NAMALWA (cell line): Measurements from ENCODE around the gene ETS1.

Experiments used
- DNase-seq: peaks from one replicate; pipeline ENCODE4 v3.0.0-alpha.2; 2015; ENCODE audit warnings: low spot score

The ETS1 gene, protein sequence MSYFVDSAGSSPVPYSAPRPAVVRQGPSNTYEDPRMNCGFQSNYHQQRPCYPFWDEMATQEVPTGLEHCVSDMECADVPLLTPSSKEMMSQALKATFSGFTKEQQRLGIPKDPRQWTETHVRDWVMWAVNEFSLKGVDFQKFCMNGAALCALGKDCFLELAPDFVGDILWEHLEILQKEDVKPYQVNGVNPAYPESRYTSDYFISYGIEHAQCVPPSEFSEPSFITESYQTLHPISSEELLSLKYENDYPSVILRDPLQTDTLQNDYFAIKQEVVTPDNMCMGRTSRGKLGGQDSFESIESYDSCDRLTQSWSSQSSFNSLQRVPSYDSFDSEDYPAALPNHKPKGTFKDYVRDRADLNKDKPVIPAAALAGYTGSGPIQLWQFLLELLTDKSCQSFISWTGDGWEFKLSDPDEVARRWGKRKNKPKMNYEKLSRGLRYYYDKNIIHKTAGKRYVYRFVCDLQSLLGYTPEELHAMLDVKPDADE

DNA sequence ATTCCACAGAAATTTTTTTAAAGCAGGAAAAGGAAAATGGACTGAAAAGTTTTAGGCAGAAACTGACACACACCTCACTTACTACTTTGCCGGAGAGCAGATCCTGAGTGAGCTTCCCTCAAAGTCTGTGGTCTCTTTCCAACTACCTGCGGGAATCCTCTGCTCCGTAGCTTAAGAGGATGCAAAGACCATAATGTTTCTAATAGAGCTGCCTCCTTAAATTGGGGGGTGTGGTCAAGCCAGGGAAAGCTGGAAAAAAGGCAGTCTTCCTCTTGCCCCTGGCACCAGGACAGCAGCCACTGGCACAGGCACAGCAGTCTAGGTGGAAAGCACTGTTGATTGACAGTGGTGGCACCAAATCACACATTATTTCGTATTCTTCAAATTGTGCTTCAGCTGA is at the start of gene ETS1:
Gene ETS1 (minus strand): TSS at position 144 of the 400 bp plus-strand sequence. CDS start 14,428 bp downstream, outside the sequence.
- no peak for DNase-seq

DNA sequence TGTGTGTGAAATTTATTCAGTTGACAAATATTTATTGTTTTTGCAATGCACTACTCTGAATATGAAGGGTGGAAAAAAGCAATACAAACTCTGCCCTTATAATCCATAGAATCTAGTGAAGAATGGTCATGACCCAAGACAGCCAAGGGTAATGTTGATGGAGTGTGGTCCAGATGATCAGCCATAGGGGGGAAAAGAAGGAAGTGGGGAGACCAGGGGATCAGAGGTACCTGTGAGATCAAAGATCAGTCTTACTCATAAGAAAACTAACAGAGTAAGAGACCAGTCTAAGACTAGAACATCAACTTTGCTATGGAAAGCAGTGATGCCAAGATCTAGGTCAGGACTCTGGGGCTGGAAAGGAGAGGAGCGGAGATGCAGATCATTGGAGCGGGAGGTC is 47.0 kb upstream of the ETS1 start:
- no peak for DNase-seq

DNA sequence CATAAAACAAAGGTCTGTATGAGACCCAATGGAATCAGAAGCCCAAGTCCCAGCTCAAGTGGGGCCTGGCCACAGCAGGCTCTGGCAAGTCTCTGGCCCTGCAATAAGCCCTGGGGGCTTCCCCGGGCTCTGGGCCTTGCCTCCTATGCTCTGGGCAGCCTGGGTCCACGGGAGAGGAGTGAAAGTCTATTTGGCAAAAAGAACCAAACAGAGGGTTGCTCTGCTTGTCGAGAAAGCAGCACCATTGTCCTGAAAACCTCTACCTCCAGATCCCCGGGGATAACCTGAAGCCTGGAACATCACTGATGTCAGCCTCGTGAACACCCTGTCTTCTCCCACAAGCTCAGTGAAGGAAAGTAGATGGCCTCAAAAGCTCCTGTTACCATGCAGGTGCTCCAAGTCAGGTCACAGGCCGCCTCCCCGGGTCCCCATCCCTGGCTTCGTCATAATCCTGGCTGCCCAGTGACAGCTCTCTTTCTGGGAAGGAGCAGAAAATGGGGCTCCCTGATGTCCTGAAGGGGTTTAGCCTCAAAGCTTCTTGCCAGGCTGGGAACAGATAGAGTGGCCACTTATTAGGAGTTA is 46.1 kb upstream of the ETS1 start:
- no peak for DNase-seq

GRCh38 chr11:128632141-128632791 is 44.9 kb upstream of the ETS1 start:
- peak; percentile 83 for DNase-seq

GRCh38 chr11:128630367-128631230 is 43.2 kb upstream of the ETS1 start:
- DNase-seq, result peak; percentile 97

GRCh38 chr11:128629516-128630106 is 42.3 kb upstream of the ETS1 start:
- DNase-seq, result no peak

- no peak for DNase-seq
These were observed 41.3 kb upstream of the ETS1 start for GRCh38 chr11:128628686-128629085.

- no peak for DNase-seq
These were observed 40.9 kb upstream of the ETS1 start for GRCh38 chr11:128628325-128628673.

DNA sequence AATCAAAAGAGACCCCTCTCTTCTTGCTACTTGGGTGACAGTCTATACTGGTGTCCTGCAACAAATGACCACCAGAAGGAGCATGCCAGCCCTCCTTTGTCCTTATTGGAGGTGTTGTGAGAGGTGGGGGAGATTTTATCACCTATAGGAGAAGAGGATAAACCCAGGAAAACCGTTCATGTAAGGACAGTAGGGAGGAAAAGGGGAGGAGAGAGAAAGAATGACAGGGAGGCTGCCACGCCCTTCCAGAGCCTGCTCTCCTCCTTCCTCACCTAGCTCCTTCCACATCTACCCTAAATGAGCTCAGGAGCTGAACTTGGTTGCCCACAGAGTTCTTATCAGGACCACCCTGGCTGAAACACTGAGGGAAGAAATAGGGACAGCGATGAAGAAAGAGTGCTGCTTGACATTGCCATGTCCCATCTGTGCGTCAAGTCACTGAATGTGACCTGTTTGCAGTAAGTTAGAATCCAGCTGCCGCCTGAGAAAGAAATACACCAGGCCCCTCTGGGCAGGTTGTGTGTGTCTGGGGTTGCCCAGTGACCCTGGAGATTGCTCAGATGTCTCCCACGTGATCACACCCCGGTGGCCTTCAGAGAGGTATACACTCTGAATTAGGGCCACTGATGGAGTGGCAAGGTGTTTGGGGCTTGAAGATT is 40.4 kb upstream of the ETS1 start:
- DNase-seq, result peak; percentile 65

DNA sequence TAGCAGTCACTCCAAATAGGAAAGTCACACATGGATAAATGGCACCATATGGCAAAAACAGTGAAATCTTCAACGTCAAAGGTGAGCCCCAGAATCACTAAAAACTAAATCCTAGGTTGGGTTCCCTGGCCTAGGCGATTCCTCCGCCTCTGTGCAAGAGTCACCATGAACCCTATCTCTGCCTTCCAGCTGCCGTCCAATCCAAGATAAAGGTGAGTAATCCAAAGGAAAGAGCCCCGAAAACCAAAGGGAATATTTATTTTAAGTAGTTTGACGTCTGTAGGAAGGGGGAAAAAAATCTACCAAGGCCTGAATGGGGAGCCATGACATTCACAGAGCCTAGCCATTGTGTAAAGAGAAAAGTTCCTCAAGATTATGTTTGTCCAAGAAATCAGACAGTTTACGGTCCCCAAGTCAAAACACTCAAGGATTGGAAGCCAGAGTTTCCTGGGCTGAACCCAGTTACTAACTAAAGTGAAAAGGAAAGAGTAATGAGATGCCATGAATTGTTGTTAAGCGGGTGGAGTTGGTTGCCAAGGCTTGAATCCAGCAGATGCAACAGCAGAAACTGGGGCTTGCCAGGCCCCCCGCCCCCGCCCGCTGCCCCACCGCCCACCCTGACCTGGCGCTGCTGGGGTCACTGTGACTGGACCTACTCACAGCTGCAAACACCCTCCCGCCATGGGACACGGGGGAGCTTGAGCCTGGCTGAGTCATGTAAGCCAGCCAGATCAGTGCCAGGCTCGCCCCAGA is 39.7 kb upstream of the ETS1 start:
- no peak for DNase-seq

GRCh38 chr11:128625746-128626145 is 38.4 kb upstream of the ETS1 start:
- DNase-seq, result no peak

- DNase-seq, result no peak
These were observed 38.0 kb upstream of the ETS1 start for GRCh38 chr11:128625326-128625725.

- peak; percentile 92 for DNase-seq
These were observed 37.2 kb upstream of the ETS1 start for GRCh38 chr11:128624269-128625175.

DNA sequence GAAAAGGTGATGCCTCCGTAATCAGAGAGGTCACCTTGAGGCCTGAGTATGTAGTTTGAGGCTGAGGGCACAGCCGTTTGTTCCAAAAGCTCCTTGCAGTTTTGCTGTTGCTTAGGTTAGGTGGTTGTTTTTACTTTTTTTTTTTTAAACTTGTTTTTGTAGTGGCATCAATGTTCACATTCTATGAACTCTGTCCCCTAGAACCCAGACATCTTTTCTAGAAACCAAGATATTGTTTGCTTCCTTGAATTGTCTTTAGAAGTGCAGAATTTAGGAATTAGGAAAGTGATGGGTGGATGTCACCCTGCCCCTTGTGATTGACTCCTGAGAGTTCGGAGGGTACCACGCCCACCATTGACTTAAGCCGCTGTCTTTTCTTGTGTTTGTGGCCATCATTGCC is 35.7 kb upstream of the ETS1 start:
- no peak for DNase-seq

GRCh38 chr11:128621601-128622501 is 34.5 kb upstream of the ETS1 start:
- DNase-seq, result no peak

DNA sequence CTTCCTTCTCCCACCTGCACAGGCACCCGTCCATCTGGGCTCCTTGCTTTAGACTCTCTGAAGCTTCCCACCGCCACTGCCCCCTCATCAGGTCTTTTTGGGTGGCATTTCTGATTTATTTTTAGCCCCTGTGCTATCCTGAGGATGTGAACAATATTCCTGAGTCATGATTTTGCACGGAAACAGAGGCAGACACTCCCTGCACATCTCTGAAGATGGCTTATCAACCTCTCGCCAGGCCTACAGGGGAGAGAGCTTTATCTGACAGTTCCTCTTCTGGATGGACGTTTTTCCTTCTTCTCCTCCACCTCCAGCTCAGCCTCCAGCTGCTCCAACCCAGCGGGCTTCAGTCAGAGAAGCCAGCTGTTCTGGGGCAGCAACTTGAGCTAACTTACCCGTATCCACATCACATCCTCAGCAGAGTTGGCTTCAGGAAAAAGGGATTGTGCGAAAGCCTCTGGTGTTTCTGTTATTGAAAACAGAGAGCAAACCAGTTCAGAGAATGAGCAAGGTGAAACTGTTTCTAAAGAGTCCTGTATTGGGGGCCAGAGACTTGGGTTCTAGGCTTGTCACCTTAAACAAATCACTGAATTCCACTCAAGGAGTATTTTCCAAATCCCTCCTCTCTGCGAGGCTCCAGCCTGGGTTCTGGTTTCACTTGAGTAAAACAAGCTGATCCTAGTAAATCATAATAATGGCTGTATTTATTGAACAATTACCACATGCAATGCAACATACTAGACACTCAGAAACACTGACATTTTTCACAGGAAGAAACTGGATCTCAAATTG is 33.1 kb upstream of the ETS1 start:
- no peak for DNase-seq

- no peak for DNase-seq
These were observed 32.4 kb upstream of the ETS1 start for GRCh38 chr11:128619540-128620308.
